Tibial nerve (tissue), 4 donors: ENCODE data around the gene CIT. TPM values are rescaled to one million over a fixed set of nuclear protein-coding genes. Genes with fewer than 3 reads are reported as not detected.

ENCODE experiments used
- DNase-seq, 2 donors: peaks; one replicate each; pipeline ENCODE4 v3.0.0-alpha.2; 2019; ENCODE audit warnings: low spot score in 2 of 2
- H3K27ac ChIP-seq, 4 donors: fragments of 200-600 bp; sonication (generic) in 3 of 4; one replicate each; pipeline ENCODE4 v1.5.1; 2017 to 2019; ENCODE audit warnings: mild to moderate bottlenecking in 1 of 4
- H3K27me3 ChIP-seq, 2 donors: fragments of 200-600 bp; sonication (generic) in 1 of 2; one replicate each; pipeline versions ENCODE4 v1.5.1 to v1.6.0; 2017 to 2019
- H3K36me3 ChIP-seq, 3 donors: fragments of 200-600 bp; sonication (generic); one replicate each; pipeline ENCODE4 v1.5.1; 2018 to 2019
- H3K4me1 ChIP-seq, 4 donors: fragments of 200-600 bp; sonication (generic) in 3 of 4; one replicate each; pipeline ENCODE4 v1.5.1; 2017 to 2019
- H3K4me3 ChIP-seq, 4 donors: fragments of 200-600 bp; sonication (generic) in 3 of 4; one replicate each; pipeline ENCODE4 v1.5.1; 2017 to 2019; ENCODE audit warnings: mild to moderate bottlenecking in 1 of 4, moderate library complexity in 1 of 4
- H3K9me3 ChIP-seq, 4 donors: fragments of 200-600 bp; sonication (generic) in 3 of 4; one replicate each; pipeline ENCODE4 v1.5.1; 2017 to 2019
- EP300 ChIP-seq, 2 donors: sonication (generic); formaldehyde crosslinking; IDR thresholded peaks; one replicate each; pipeline ENCODE4 v1.6.1; 2017; ENCODE audit warnings: antibody characterized with exemption in 2 of 2, mild to moderate bottlenecking in 1 of 2
- POLR2A ChIP-seq, 2 donors: fragments of 450-650 bp; IDR thresholded peaks; one replicate each; pipeline ENCODE4 v1.6.1; 2017; ENCODE audit warnings: antibody characterized with exemption in 2 of 2, mild to moderate bottlenecking in 2 of 2, moderate library complexity in 2 of 2
- WGBS, 2 donors: methylation state at CpG; one replicate each; pipeline ENCODE4 v1.1.5; 2018; 5-methylcytosine and 5-hydroxymethylcytosine counted together
- total RNA-seq, 4 donors: library from RNA; depleted of rRNA; stranded (reverse); fragments of >200 nt; gene quantifications; one replicate each; pipeline ENCODE4 v1.1.0, GENCODE V29; 2016
- TF ChIP-seq, protein P1 (sequence below), 5 experiments: fragments of 200-600 bp in 3 of 5; fragments of 450-650 bp in 2 of 5; sonication (generic) in 3 of 5; IDR thresholded peaks; one replicate each; pipeline ENCODE4 v1.5.1; 2016 to 2019; ENCODE audit warnings: antibody characterized with exemption in 5 of 5, mild to moderate bottlenecking in 3 of 5, moderate library complexity in 2 of 5

CIT gene
- total RNA-seq, 4 donors from 2014 or later: 22.0 to 72.1 (median 40.8) TPM

DNA sequence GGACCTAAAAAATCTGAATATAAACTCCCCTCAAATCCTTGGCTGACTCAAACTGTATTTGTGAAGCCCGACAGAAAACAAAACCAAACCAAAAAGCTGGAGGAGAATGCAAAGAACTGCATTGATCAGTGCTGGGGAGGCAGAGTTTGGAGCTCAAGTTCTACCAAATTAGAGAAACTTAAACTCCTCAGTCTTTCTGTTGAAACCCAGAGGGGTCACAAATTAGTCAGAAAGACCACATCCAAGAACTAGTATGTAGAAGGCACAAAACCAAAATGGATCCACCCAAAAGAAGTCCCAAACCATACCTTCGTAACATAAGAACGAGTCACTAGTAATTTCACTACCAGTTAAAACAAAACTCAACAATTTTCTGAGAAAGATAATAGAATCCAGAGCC lies 224.5 kb downstream of the CIT start:
- no peak overlapping the region for H3K27ac ChIP-seq
- H3K36me3 ChIP-seq: no peaks in the 10 kb centered on the region
- TF ChIP-seq EP300 (IDR thresholded peaks at IDR 0.05) (no peak), POLR2A (IDR thresholded peaks at IDR 0.05) (no peak)
- TF ChIP-seq, protein P1, sequence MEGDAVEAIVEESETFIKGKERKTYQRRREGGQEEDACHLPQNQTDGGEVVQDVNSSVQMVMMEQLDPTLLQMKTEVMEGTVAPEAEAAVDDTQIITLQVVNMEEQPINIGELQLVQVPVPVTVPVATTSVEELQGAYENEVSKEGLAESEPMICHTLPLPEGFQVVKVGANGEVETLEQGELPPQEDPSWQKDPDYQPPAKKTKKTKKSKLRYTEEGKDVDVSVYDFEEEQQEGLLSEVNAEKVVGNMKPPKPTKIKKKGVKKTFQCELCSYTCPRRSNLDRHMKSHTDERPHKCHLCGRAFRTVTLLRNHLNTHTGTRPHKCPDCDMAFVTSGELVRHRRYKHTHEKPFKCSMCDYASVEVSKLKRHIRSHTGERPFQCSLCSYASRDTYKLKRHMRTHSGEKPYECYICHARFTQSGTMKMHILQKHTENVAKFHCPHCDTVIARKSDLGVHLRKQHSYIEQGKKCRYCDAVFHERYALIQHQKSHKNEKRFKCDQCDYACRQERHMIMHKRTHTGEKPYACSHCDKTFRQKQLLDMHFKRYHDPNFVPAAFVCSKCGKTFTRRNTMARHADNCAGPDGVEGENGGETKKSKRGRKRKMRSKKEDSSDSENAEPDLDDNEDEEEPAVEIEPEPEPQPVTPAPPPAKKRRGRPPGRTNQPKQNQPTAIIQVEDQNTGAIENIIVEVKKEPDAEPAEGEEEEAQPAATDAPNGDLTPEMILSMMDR (IDR thresholded peaks at IDR 0.05): no peak
- peaks cover 0 to 35% (median 3%) of the 10 kb centered on the region in 4 donors for H3K9me3 ChIP-seq
- DNase-seq: no peak
- 66 to 81% methylated on average over 3 of the region's 3 CpGs for WGBS, 2 donors
- no peaks in the 10 kb centered on the region for H3K27me3 ChIP-seq
- no peaks in the 10 kb centered on the region for H3K4me1 ChIP-seq
- no peak overlapping the region for H3K4me3 ChIP-seq

DNA sequence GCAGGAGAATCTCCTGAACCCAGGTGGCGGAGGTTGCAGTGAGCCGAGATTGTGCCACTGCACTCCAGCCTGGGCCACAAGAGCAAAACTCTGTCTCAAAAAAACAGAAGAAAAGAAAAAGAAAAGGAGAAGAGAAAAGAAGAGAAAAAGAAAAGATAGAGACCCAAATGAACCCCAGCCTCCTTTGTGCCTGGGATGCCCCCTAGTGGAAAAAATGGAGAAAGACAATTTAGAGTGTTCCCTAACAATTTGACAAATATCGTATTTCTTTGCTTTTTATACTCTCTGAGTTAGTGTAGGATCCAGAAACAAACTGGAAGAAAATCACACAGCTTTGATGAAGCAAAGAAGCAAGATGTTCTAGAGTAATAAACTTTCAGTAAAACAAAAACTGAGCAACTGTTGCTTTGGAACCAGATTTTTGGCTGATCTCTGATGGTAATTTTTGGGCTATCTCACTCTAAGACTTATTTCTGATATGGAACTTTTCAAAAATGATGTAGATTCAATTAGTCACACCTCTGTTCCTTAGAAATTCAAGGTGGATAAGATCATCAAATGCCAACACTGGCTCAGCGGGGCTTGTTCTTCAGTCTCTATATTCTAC lies 227.8 kb downstream of the CIT start:
- 65 to 68% methylated on average over 4 of the region's 4 CpGs for WGBS, 2 donors
- no peak for TF ChIP-seq EP300 (IDR thresholded peaks at IDR 0.05)
- TF ChIP-seq, protein P1 (IDR thresholded peaks at IDR 0.05): peak in 4 of 5 experiments; percentile 25 to 45 (median 40)
- Histone ChIP-seq H3K27ac (no peak overlapping the region), H3K9me3 (peaks cover 0 to 32% (median 3%) of the 10 kb centered on the region in 4 donors), H3K4me3 (no peak overlapping the region), H3K36me3 (no peaks in the 10 kb centered on the region), H3K27me3 (no peaks in the 10 kb centered on the region), H3K4me1 (no peaks in the 10 kb centered on the region)
- DNase-seq: no peak

DNA sequence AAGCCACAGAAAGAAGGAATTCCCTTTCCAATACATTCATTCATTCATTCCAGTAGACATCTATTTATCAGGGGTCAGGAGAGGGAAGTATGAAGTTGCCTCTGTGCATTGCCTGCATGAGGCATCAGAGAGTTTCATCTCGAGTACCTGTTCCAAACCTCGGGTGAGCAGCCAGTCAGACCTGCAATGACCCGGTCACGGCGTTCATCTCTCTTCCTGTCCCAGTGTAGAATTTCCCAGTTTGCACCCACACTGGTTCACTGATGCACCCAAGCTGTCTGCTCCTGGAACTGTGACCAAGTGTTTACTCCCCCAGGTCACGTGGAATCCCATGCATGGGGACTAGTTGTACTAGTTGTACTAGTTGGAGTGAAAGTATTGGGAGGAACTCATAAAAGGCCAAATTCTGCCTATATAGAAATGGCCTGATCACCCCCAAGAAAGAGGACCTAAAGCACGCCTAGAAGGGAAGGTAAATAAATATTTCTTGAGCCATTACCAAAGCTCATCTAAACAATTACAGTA lies 231.5 kb downstream of the CIT start:
- no peak for DNase-seq
- H3K36me3 ChIP-seq: no peaks in the 10 kb centered on the region
- no peaks in the 10 kb centered on the region for H3K27me3 ChIP-seq
- H3K9me3 ChIP-seq: no peaks in the 10 kb centered on the region
- 91 to 92% methylated on average over 7 of the region's 7 CpGs for WGBS, 2 donors
- H3K4me3 ChIP-seq: no peak overlapping the region
- TF ChIP-seq, protein P1 (IDR thresholded peaks at IDR 0.05): no peak
- TF ChIP-seq POLR2A (IDR thresholded peaks at IDR 0.05) (no peak), EP300 (IDR thresholded peaks at IDR 0.05) (no peak)
- H3K27ac ChIP-seq: no peak overlapping the region
- no peaks in the 10 kb centered on the region for H3K4me1 ChIP-seq

DNA sequence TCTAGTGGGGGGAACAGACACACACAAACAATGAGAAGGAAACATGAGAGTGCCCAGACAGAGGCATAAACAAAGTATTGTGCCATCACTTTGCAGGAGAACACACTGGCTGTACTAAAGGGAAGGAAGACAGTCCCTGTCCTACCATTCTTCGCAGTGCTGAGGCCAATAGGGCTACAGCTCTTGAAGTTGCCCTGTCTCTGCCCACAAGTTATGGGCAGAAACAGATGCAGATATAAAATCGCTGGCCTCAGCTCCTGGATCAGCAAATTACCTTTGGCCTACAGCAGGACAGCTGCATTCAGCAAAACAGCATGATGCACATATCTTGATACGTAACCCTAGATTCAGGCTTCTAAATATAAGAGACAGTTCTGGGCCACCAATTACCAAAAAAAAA lies 232.2 kb downstream of the CIT start:
- TF ChIP-seq POLR2A (IDR thresholded peaks at IDR 0.05): no peak
- TF ChIP-seq, protein P1 (IDR thresholded peaks at IDR 0.05): no peak
- Histone ChIP-seq H3K27me3 (no peaks in the 10 kb centered on the region), H3K36me3 (no peaks in the 10 kb centered on the region), H3K4me3 (no peak overlapping the region), H3K9me3 (no peaks in the 10 kb centered on the region), H3K27ac (no peak overlapping the region), H3K4me1 (no peaks in the 10 kb centered on the region)
- WGBS, 2 donors: 88 to 94% methylated on average over 3 of the region's 3 CpGs
- no peak for DNase-seq

DNA sequence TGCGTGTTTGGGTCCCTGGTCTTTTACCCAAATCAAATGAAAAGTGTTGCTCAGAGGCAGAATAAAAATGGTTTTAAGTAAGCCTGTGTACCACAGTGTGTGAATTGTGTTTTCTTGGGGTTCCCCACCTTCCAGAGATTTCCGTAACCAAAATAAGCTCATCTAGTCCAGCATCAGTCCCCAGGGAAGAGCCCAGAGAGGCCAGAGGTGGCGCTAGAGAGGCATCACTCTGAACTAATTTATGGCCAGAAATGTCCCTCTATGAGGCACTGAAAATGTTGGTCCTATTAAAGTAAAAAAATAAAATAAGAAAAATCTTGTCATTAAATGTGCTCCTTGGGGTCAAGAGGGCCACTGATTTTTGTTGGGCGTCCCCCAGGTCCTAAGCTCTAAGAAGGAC lies 234.1 kb downstream of the CIT start:
- H3K27ac ChIP-seq: no peak overlapping the region
- no peaks in the 10 kb centered on the region for H3K9me3 ChIP-seq
- H3K36me3 ChIP-seq: no peaks in the 10 kb centered on the region
- WGBS, 2 donors: 66 to 68% methylated on average over 4 of the region's 4 CpGs
- no peaks in the 10 kb centered on the region for H3K4me1 ChIP-seq
- H3K4me3 ChIP-seq: no peak overlapping the region
- TF ChIP-seq, protein P1 (IDR thresholded peaks at IDR 0.05): peak in 1 of 5 experiments; percentile 6
- no peak for TF ChIP-seq POLR2A (IDR thresholded peaks at IDR 0.05)
- no peak for DNase-seq
- H3K27me3 ChIP-seq: no peaks in the 10 kb centered on the region

Other genes starting within 250 kb of the CIT start
- gene PRKAB1, start 209.2 kb downstream of the CIT start, total RNA-seq: 10 to 100 TPM; 24.5 to 40.6 (median 28.3) TPM
- 1 to 10 TPM in 2 of 4 donors, under 1 TPM in 1, not detected in 1; 0.66 to 1.5 (median 1.4) TPM for gene BICDL1, start 111.9 kb upstream of the CIT start, total RNA-seq
- 10 to 100 TPM; 22.8 to 30.8 (median 26.2) TPM for gene RAB35, start 239.4 kb upstream of the CIT start, total RNA-seq